Measurements from ENCODE around the gene GNPDA1.
"Not testable (repeated sequence)": the region's sequence is repeated elsewhere in the genome, so short reads cannot be mapped to it uniquely, and the experiment has no call there.

The GNPDA1 gene

DNA sequence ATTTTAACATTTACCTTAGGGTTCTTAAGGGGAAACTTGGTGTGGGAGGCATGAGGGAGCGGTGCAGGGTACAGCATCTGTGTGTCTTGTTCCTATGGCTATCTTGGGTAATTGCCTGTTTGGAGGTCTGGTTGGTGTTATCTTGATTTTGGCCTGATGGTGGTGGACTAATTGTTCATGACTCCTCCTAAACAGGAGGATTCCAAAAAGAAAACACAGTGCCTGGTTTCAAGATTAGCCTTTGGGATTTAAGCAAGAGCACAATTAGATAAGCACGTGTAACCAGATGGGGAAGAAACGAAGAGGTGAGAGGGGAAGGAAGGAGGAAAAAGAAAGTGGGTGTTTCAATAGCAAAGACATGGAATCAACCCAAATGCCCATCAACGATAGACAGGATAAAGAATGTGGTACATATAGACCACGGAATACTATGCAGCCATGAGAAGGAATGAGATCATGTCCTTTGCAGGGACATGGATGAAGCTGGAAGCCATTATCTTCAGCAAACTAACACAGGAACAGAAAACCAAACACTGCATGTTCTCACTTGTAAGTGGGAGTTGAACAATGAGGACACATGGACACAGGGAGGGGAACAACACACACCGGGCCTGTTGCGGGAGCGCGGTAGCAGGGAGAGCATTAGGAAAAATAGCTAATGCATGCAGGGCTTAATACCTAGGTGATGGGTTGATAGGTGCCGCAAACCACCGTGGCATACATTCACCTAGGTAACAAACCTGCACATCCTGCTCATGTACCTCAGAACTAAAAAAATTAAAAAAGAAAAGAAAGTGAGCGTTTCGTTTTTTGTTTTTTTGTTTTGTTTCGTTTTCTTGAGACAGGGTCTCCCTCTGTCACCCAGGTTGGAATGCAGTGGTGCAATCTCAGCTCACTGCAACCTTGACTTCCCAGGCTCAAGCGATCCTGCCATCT is 21.1 kb upstream of the GNPDA1 start:
- not testable (repeated sequence) for H3K9me3 Mint-ChIP-seq; H3K27me3 Mint-ChIP-seq; H3K4me3 Mint-ChIP-seq; H3K36me3 Mint-ChIP-seq (ENCODE audit: low read depth); H3K4me1 Mint-ChIP-seq (ENCODE audit: low read depth); H3K27ac Mint-ChIP-seq

DNA sequence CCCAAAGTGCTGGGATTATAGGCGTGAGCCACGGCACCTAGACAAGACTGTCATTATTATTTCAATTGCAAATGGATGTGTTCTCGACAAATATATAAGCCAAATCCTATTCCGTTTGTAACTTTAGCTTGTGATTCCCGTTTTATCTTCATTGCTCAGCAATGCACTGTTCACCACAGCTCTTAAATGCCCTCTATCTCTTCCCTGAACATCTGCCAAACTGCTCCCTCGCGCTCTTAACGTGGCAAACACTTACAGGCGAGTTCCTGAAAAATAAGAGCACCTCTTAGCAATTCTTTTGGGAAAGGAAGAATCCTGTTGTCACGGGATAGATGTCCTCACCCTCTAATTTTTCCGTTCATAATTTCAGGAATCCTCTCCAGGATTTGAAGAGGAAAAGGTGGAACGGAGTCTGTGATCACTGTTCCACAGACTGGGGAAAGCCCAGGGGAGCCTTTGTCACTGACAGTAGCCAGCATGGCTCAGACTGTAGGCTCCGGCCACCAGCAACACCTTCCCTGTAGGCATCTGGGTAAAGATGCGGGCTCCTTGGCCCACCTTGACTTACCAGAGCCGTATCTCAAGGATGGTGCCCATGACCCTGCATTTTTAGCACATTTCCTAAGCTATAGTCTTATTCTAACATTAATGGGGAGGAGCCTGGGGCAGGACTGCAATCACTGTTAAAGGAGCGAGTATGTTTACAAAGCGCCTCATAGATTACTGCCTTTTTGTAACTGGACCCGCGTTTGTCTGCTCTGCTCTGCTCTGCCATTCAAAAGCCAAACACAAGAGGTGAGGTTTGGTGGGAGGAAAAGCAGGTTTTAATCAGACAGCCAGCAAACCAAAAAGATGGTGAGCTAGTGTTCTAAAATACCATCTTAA is 20.2 kb upstream of the GNPDA1 start:
- H3K36me3 Mint-ChIP-seq (ENCODE audit: low read depth), result no peaks in the 10 kb centered on the region
- no peak overlapping the region for H3K27ac Mint-ChIP-seq
- no peak overlapping the region for H3K4me3 Mint-ChIP-seq
- peaks cover 8% of the 10 kb centered on the region for H3K4me1 Mint-ChIP-seq (ENCODE audit: low read depth)
- H3K27me3 Mint-ChIP-seq, result peaks cover 4% of the 10 kb centered on the region
- H3K9me3 Mint-ChIP-seq, result no peaks in the 10 kb centered on the region

DNA sequence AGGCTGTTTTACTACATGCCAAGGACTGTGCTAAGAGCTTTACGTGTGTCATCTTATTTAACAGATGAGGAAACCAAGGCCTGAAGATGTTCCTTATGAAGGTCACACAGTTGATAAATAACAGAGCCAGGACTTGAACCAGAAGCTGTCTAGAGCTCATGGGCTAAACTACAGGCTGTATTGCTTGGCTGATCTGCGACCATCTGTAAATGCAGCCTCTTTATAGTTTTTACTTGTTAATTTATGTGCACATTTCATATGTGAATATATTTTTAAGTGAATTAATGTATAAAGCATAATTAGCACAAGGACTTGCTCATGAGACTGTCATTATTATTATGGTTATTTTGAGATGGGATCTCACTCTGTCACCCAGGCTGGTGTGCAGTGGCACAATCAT is 19.3 kb upstream of the GNPDA1 start:
- no peak overlapping the region for H3K4me3 Mint-ChIP-seq

DNA sequence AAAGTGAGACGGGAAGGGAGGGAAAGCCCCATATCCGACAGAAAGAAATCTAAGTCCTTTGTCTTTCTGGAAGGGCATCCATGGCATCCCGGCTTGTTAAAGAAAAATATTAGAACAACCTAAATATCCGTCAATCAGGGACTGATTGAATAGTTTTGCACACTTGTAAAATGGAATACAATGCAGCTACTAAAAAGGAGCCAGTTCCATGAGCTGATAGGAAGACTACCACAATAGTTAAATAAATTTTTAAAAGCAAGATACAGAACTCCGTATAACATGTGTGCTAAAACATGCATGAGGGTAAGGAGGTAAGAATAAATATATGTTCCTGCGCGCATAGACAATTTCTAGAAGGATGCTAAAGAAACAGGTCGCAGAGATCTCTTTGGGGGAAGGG is 12.8 kb upstream of the GNPDA1 start:
- H3K27me3 Mint-ChIP-seq, result peaks cover 6% of the 10 kb centered on the region
- H3K4me3 Mint-ChIP-seq, result peak overlapping the region; percentile 92
- no peaks in the 10 kb centered on the region for H3K36me3 Mint-ChIP-seq (ENCODE audit: low read depth)
- H3K27ac Mint-ChIP-seq, result peak overlapping the region; percentile 97
- H3K9me3 Mint-ChIP-seq, result no peaks in the 10 kb centered on the region
- H3K4me1 Mint-ChIP-seq (ENCODE audit: low read depth), result peaks cover 21% of the 10 kb centered on the region

More for the DNA sequence above, 19.3 kb upstream of the GNPDA1 start:
- peaks cover 4% of the 10 kb centered on the region for H3K27me3 Mint-ChIP-seq
- no peaks in the 10 kb centered on the region for H3K9me3 Mint-ChIP-seq
- H3K36me3 Mint-ChIP-seq (ENCODE audit: low read depth), result no peaks in the 10 kb centered on the region
- peaks cover 8% of the 10 kb centered on the region for H3K4me1 Mint-ChIP-seq (ENCODE audit: low read depth)
- H3K27ac Mint-ChIP-seq, result no peak overlapping the region

DNA sequence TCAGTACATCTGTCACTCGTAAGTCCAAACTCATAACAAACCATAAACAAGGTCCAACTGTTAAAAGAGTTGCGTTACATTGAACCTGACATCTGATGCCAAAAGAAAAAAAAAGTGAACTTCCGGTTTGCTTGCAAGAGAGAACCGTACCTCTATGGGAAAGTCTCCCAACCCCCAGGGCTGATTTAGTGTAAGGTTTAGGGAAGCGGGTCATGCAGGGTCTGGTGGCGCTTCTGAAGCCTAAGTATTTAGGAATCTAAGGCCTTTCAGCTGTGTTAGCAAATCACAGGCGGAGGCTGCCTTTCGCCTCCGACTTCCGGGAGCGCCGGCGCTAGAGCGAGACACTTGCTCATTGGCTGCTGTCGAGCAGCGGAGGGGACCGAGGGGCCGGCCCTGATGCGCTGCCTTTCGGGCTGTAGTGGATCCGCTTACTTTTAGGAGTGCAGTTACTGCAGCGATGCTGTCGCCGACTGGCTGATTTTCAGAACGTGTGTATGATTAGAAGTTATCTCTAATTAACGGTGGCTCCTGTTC is 12.0 kb upstream of the GNPDA1 start:
- Mint-ChIP-seq H3K27me3 (peaks cover 6% of the 10 kb centered on the region), H3K4me1 (ENCODE audit: low read depth) (peaks cover 28% of the 10 kb centered on the region), H3K4me3 (peak overlapping the region; percentile 92), H3K9me3 (no peaks in the 10 kb centered on the region), H3K36me3 (ENCODE audit: low read depth) (no peaks in the 10 kb centered on the region), H3K27ac (peak overlapping the region; percentile 97)

DNA sequence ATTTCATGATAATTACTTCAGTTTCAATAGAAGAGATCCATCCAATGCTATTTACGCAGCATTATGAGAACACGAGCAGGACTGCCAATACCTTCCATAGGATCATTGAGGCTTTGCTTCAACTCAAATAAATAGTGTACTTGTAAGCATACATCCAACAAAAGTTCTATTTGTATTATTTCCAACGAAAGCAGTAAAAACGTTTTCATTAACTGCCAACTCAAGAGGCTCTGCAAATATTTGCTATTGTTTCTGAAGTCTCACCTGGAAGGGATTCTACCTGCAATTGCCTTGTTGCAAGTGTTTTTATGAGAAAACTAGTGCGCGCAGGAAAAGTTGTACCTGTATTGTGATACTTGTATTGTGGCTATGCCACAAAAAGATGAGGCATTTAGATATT is 11.0 kb upstream of the GNPDA1 start:
- Mint-ChIP-seq H3K4me3 (peak overlapping the region; percentile 92), H3K9me3 (no peaks in the 10 kb centered on the region), H3K27ac (no peak overlapping the region), H3K36me3 (ENCODE audit: low read depth) (no peaks in the 10 kb centered on the region), H3K4me1 (ENCODE audit: low read depth) (peaks cover 33% of the 10 kb centered on the region), H3K27me3 (peaks cover 6% of the 10 kb centered on the region)

DNA sequence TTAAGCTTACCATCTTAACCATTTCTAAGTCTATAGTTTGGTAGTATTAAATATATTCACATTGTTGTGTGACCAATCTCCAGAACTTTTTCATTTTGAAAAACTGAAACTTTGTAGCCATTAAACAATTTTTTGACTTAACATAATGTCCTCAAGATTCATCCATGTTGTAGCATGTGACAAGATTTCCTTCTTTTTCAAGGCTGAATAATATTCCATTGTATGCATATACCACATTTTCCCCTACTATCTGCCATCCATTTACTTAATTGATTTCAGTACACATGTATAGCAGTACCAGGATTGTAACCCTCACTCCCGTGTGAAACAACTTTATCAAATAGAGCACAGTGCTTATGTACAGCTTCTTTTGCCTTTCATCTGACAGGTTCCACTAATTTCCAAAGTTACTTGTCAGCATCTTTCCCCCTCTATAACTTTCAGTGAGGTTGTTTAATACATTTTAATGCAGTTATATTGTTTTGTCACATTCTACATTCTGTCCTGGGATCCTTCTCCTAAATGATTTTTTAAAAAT is 7.4 kb upstream of the GNPDA1 start:
- Mint-ChIP-seq H3K27me3 (peaks cover 6% of the 10 kb centered on the region), H3K36me3 (ENCODE audit: low read depth) (no peaks in the 10 kb centered on the region), H3K9me3 (no peaks in the 10 kb centered on the region), H3K4me1 (ENCODE audit: low read depth) (peaks cover 62% of the 10 kb centered on the region), H3K27ac (peak overlapping the region; percentile 6), H3K4me3 (no peak overlapping the region)

DNA sequence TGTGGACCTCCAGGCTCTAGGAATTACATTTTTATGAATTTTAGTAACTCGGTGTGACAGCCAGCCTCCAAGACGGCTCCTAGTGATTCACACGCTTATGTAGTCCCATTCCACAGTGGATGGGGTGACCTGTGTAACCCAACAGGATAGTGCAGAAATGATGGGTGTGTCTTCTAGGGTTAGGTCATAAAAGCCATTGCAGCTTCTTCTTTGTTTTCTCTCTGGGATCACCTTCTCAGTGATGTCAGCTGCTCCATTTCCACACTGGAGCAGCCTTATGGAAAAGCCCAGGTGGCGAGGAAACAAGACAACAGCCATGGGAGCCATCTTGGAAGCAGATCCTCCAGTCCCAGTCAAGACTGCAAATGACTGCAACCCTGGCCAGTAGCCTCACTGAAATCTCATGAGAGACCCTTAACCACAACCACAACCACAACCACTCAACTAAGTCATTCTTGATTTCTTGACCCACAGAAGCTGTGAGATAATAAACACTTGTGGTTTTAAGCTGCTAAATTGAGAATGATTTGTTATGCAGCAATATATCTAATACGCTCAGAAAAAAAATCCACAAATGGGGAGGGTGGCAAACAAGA is 5.1 kb upstream of the GNPDA1 start:
- no peaks in the 10 kb centered on the region for H3K9me3 Mint-ChIP-seq
- peak overlapping the region; percentile 38 for H3K4me3 Mint-ChIP-seq
- peaks cover 71% of the 10 kb centered on the region for H3K4me1 Mint-ChIP-seq (ENCODE audit: low read depth)
- H3K36me3 Mint-ChIP-seq (ENCODE audit: low read depth), result no peaks in the 10 kb centered on the region
- H3K27me3 Mint-ChIP-seq, result peaks cover 6% of the 10 kb centered on the region
- peak overlapping the region; percentile 95 for H3K27ac Mint-ChIP-seq

DNA sequence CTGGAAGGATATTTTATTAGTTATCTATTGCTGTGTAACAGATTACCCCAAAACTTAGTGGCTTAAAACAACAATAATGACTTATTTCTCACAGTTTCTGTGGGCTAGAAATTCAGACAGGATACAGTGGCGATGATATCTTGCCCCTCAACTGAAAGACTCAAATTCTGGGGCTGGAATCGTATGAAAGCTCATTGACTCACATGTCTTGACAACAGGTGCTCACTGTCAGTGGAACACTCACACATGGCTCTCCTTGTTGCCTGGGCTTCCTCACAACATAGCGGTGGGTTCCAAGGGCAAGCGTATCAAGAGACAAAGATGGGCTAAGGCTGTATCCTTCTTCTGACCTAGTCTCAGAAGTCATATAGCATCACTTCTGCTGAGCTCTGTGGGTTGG is 3.7 kb upstream of the GNPDA1 start:
- Mint-ChIP-seq H3K27ac (peak overlapping the region; percentile 95), H3K27me3 (no peaks in the 10 kb centered on the region), H3K9me3 (no peaks in the 10 kb centered on the region), H3K4me1 (ENCODE audit: low read depth) (peaks cover 81% of the 10 kb centered on the region), H3K4me3 (peak overlapping the region; percentile 73), H3K36me3 (ENCODE audit: low read depth) (no peaks in the 10 kb centered on the region)

DNA sequence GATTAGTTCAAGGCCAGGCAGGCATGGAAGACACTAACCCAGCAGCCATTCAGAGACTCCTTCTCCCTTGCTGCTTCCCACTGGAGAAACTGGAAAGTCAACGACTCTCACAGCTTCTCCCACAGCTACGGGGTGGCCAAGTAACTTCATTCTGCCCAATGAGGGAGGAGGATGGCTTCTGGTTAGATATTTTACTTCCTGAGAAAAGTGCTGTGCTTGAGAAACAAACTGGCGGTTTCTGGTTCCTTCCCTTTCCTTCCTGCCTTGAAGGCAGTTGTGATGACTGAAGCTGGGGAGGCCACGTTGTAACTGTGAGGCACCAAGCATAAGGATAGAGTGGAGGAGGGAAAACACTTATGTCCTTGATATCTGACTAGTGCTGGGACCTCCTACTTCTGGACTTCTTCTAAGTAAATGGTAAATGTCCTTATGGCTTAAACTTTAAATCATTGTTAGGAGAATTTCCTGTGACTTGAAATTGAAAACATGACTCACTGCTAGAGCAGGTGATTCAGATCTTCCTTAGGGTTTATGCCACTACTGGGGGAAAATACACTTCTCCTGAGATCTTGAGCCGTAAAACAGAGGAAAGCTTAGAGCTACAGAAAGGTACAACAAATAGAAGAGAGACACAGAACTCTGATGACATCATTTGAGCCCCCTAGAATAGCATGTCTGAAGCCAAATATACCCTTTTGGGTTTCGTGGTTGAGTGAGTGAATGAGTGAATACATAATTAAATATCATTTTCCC is 3.1 kb upstream of the GNPDA1 start:
- H3K4me1 Mint-ChIP-seq (ENCODE audit: low read depth), result peaks cover 87% of the 10 kb centered on the region
- H3K4me3 Mint-ChIP-seq, result peak overlapping the region; percentile 73
- peak overlapping the region; percentile 95 for H3K27ac Mint-ChIP-seq
- peaks cover 4% of the 10 kb centered on the region for H3K36me3 Mint-ChIP-seq (ENCODE audit: low read depth)
- no peaks in the 10 kb centered on the region for H3K27me3 Mint-ChIP-seq
- H3K9me3 Mint-ChIP-seq, result no peaks in the 10 kb centered on the region

DNA sequence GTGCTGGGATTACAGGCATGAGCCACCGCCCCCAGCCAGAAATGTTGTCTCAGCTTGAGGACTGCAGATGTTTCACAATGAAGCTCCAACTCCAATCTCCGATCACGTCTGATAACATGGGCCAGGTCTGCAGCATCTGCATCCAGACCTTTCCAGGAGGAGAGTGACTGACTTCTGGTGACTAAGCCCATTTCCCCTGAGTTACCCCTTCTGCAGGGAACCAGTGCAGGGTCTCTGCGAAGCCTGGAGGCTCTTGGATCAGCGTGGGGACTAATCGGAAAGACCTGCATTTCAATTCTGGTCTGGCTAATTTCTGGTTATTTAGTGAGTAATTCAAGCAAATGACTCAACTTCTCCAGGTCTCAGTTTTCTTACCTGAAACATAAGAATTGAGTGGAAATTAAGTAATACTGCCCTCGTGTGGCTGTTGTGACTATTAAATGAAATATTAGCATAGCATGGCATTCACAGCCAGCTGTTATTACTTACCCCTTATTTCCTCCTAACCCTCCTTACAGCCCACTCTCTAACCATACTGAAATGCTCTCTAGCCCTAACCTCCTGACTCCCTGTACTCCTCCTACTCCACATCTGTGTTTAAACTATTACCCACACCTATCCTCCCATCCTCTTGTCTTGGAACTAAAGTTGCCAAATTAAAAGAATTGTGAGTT is 2.2 kb upstream of the GNPDA1 start:
- Mint-ChIP-seq H3K27me3 (no peaks in the 10 kb centered on the region), H3K27ac (peak overlapping the region; percentile 95), H3K4me1 (ENCODE audit: low read depth) (peaks cover 85% of the 10 kb centered on the region), H3K9me3 (no peaks in the 10 kb centered on the region), H3K36me3 (ENCODE audit: low read depth) (peaks cover 4% of the 10 kb centered on the region), H3K4me3 (peak overlapping the region; percentile 73)

DNA sequence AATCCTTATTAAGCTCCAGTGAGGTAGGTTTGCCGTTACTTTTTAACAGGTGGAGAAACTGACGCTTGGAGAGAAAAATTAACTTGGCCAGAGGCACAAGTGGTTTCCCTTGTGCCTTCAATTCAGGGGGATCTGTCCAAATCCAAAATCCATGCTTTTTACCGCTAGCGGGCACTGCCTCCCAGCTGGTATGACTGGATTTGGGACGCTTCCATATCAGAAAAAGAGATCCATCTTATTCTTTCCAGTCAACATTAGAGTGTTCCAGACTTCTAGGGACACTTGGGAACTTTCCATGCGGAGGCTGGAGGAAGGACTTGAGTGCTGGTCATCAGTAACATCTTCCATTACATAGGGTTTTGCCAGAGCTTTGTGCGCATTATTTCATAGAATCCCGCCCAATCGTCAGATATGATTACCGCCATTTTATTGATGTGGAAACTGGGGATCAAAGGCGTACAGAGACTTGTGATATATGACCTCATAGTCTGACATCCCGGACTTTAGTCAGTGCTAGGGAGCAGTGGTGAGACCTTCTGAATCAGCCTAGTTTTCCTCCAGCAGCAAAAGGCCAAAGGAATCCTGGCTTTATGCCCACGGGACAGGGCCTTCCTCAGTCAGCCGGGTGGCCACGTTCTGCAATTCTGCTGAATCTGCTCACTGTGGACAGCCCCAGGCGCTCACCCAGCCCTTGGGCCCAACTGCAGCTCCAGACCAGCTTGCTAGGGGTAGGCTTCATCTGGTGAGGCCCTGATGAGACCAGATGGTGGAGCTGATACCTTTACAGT is 1.1 kb upstream of the GNPDA1 start:
- Mint-ChIP-seq H3K4me3 (peak overlapping the region; percentile 87), H3K4me1 (ENCODE audit: low read depth) (peaks cover 88% of the 10 kb centered on the region), H3K9me3 (no peaks in the 10 kb centered on the region), H3K27me3 (no peaks in the 10 kb centered on the region), H3K36me3 (ENCODE audit: low read depth) (peaks cover 15% of the 10 kb centered on the region), H3K27ac (peak overlapping the region; percentile 95)
